Thymus (tissue), 11 donors: ENCODE measurements around the gene CRIP2. TPM values are rescaled to one million over a fixed set of nuclear protein-coding genes. Genes with fewer than 3 reads are reported as not detected.

Experiments used
- DNase-seq, 9 donors: peaks; one replicate each; pipeline ENCODE4 v3.0.0-alpha.2; 2013; ENCODE audit warnings: low spot score in 9 of 9, low read depth in 6 of 9, missing footprints in 1 of 9
- H3K27ac ChIP-seq, 2 donors: one replicate each; pipeline ENCODE4 v1.5.1; 2013; ENCODE audit warnings: control low read depth in 1 of 2, low read depth in 1 of 2, low read length in 1 of 2, mild to moderate bottlenecking in 1 of 2, moderate library complexity in 1 of 2
- H3K27me3 ChIP-seq, 2 donors: one replicate each; pipeline ENCODE4 v1.5.1; 2013; ENCODE audit warnings: low read length in 1 of 2; ENCODE audit not compliant: control insufficient read depth in 2 of 2, insufficient read depth in 1 of 2
- H3K36me3 ChIP-seq, 2 donors: one replicate each; pipeline ENCODE4 v1.5.1; 2013; ENCODE audit warnings: low read length in 1 of 2, mild to moderate bottlenecking in 1 of 2, moderate library complexity in 1 of 2; ENCODE audit not compliant: control insufficient read depth in 2 of 2, insufficient read depth in 2 of 2
- H3K4me1 ChIP-seq, 2 donors: one replicate each; pipeline ENCODE4 v1.5.1; 2013; ENCODE audit warnings: low read length in 2 of 2; ENCODE audit not compliant: control insufficient read depth in 2 of 2, insufficient read depth in 2 of 2
- H3K4me3 ChIP-seq, 2 donors: one replicate each; pipeline ENCODE4 v1.5.1; 2013; ENCODE audit warnings: low read length in 2 of 2, control low read depth in 1 of 2, mild to moderate bottlenecking in 1 of 2
- H3K9me3 ChIP-seq, 2 donors: one replicate each; pipeline ENCODE4 v1.5.1; 2013; ENCODE audit warnings: low read length in 1 of 2, mild to moderate bottlenecking in 1 of 2; ENCODE audit not compliant: control insufficient read depth in 2 of 2, insufficient read depth in 1 of 2
- WGBS: extraction: QIAGEN DNeasy Blood & Tissue Kit; methylation state at CpG from one replicate; pipeline ENCODE4 v1.1.7; 2013; 5-methylcytosine and 5-hydroxymethylcytosine counted together
- polyA plus RNA-seq: library from polyadenylated mRNA; stranded (reverse); fragments of 200-250 nt; gene quantifications from one replicate; pipeline ENCODE4 v1.2.3, GENCODE V29; 2013
- total RNA-seq: library from RNA; stranded (reverse); fragments of 120-200 nt; gene quantifications from one replicate; pipeline ENCODE4 v1.2.4, GENCODE V29; 2013
- donor health status: healthy.

CRIP2 gene
- total and polyA plus RNA-seq, 2 donors: 15.9 to 89.7 TPM

- H3K27me3 ChIP-seq: no peaks in the 10 kb centered on the region
- no peak for DNase-seq
- no peak overlapping the region for H3K27ac ChIP-seq
- H3K9me3 ChIP-seq: peaks cover 5 to 21% of the 10 kb centered on the region in 2 donors
- H3K4me3 ChIP-seq: no peak overlapping the region
- H3K36me3 ChIP-seq: peaks cover 25 to 28% of the 10 kb centered on the region in 2 donors
- peaks cover 6 to 21% of the 10 kb centered on the region in 2 donors for H3K4me1 ChIP-seq
- 84% methylated on average over 9 of the region's 9 CpGs for WGBS
These were observed 44.1 kb upstream of the CRIP2 start for GRCh38 chr14:105430565-105430964.

GRCh38 chr14:105431256-105431655 is 43.4 kb upstream of the CRIP2 start:
- peaks cover 21 to 24% of the 10 kb centered on the region in 2 donors for H3K36me3 ChIP-seq
- DNase-seq: no peak
- H3K27me3 ChIP-seq: no peaks in the 10 kb centered on the region
- peaks cover 6 to 21% of the 10 kb centered on the region in 2 donors for H3K4me1 ChIP-seq
- no peak overlapping the region for H3K27ac ChIP-seq
- H3K9me3 ChIP-seq: peaks cover 5 to 21% of the 10 kb centered on the region in 2 donors
- WGBS: 97% methylated on average over 1 of the region's 1 CpG
- no peak overlapping the region for H3K4me3 ChIP-seq

- H3K27me3 ChIP-seq: no peaks in the 10 kb centered on the region
- peaks cover 2 to 21% of the 10 kb centered on the region in 2 donors for H3K9me3 ChIP-seq
- peaks cover 0 to 11% of the 10 kb centered on the region in 2 donors for H3K4me1 ChIP-seq
- H3K36me3 ChIP-seq: peaks cover 18 to 24% of the 10 kb centered on the region in 2 donors
- no peak for DNase-seq
- WGBS: 97% methylated on average over 12 of the region's 12 CpGs
- no peak overlapping the region for H3K4me3 ChIP-seq
- no peak overlapping the region for H3K27ac ChIP-seq
These were observed 42.0 kb upstream of the CRIP2 start for GRCh38 chr14:105432657-105433056.

- peaks cover 18 to 27% of the 10 kb centered on the region in 2 donors for H3K36me3 ChIP-seq
- no peaks in the 10 kb centered on the region for H3K27me3 ChIP-seq
- no peak for DNase-seq
- WGBS: 94% methylated on average over 17 of the region's 17 CpGs
- H3K9me3 ChIP-seq: peaks cover 2 to 19% of the 10 kb centered on the region in 2 donors
- H3K27ac ChIP-seq: no peak overlapping the region
- no peak overlapping the region for H3K4me3 ChIP-seq
- H3K4me1 ChIP-seq: peaks cover 0 to 6% of the 10 kb centered on the region in 2 donors
These were observed 41.4 kb upstream of the CRIP2 start for GRCh38 chr14:105433161-105433605.

- H3K9me3 ChIP-seq: peaks cover 2 to 19% of the 10 kb centered on the region in 2 donors
- no peak overlapping the region for H3K27ac ChIP-seq
- WGBS: 98% methylated on average over 12 of the region's 12 CpGs
- H3K36me3 ChIP-seq: peaks cover 25 to 47% of the 10 kb centered on the region in 2 donors
- no peak overlapping the region for H3K4me3 ChIP-seq
- DNase-seq: no peak
- H3K4me1 ChIP-seq: no peaks in the 10 kb centered on the region
- H3K27me3 ChIP-seq: no peaks in the 10 kb centered on the region
These were observed 38.2 kb upstream of the CRIP2 start for GRCh38 chr14:105436402-105436801.

GRCh38 chr14:105436891-105437722 is 37.5 kb upstream of the CRIP2 start:
- no peak for DNase-seq
- no peak overlapping the region for H3K4me3 ChIP-seq
- peaks cover 28 to 46% of the 10 kb centered on the region in 2 donors for H3K36me3 ChIP-seq
- H3K4me1 ChIP-seq: no peaks in the 10 kb centered on the region
- 93% methylated on average over 31 of the region's 31 CpGs for WGBS
- H3K27me3 ChIP-seq: no peaks in the 10 kb centered on the region
- H3K9me3 ChIP-seq: peaks cover 2 to 16% of the 10 kb centered on the region in 2 donors
- no peak overlapping the region for H3K27ac ChIP-seq

GRCh38 chr14:105437723-105438500 is 36.7 kb upstream of the CRIP2 start:
- Histone ChIP-seq H3K27ac (no peak overlapping the region), H3K4me1 (no peaks in the 10 kb centered on the region), H3K36me3 (peaks cover 35 to 54% of the 10 kb centered on the region in 2 donors), H3K9me3 (peaks cover 3 to 16% of the 10 kb centered on the region in 2 donors), H3K27me3 (no peaks in the 10 kb centered on the region), H3K4me3 (no peak overlapping the region)
- WGBS: 98% methylated on average over 18 of the region's 18 CpGs
- DNase-seq: no peak

GRCh38 chr14:105439179-105439578 is 35.4 kb upstream of the CRIP2 start:
- Histone ChIP-seq H3K4me1 (no peaks in the 10 kb centered on the region), H3K27ac (no peak overlapping the region), H3K4me3 (no peak overlapping the region), H3K27me3 (no peaks in the 10 kb centered on the region), H3K36me3 (peaks cover 42 to 58% of the 10 kb centered on the region in 2 donors), H3K9me3 (peaks cover 3 to 16% of the 10 kb centered on the region in 2 donors)
- WGBS: 95% methylated on average over 11 of the region's 11 CpGs
- DNase-seq: no peak
